GM12878 (cell line): ENCODE results near the gene COL4A2. TPM values are rescaled to one million over a fixed set of nuclear protein-coding genes. Genes with fewer than 3 reads are reported as not detected.

Source experiments
- ASH2L ChIP-seq: fragments of 300-600, 200-600 bp; sonication (generic); IDR thresholded peaks from 2 replicates; pipeline ENCODE4 v1.6.1; 2017; ENCODE audit warnings: low read depth, mild to moderate bottlenecking, borderline replicate concordance
- EP300 ChIP-seq, 2 experiments: fragments of 150-350 bp in 1 of 2; IDR thresholded peaks; 2 replicates each; pipeline ENCODE4 v1.6.1; 2011 to 2012; ENCODE audit warnings: low read depth in 2 of 2, low read length in 2 of 2, borderline replicate concordance in 1 of 2, improper control_type of control experiment in 1 of 2, inconsistent platforms in 1 of 2; ENCODE audit not compliant: control insufficient read depth in 1 of 2
- FOXK2 ChIP-seq: fragments of 450-650 bp; IDR thresholded peaks from 2 replicates; pipeline ENCODE4 v1.6.1; 2017; ENCODE audit warnings: mild to moderate bottlenecking, moderate library complexity
- HDAC6 ChIP-seq: fragments of 200-600 bp; sonication (generic); IDR thresholded peaks from one replicate; pipeline ENCODE4 v1.8.0; 2017; ENCODE audit warnings: antibody characterized with exemption; ENCODE audit not compliant: unreplicated experiment
- IKZF1 ChIP-seq: fragments of 450-650 bp; conservative IDR thresholded peaks from 2 replicates; pipeline ENCODE4 v1.6.1; 2017; ENCODE audit warnings: antibody characterized with exemption, mild to moderate bottlenecking
- JUNB ChIP-seq: IDR thresholded peaks from 2 replicates; pipeline ENCODE4 v1.6.1; 2016; ENCODE audit warnings: antibody characterized with exemption, mild to moderate bottlenecking
- NFXL1 ChIP-seq: fragments of 450-650 bp; IDR thresholded peaks from 2 replicates; pipeline ENCODE4 v1.6.1; 2017; ENCODE audit warnings: antibody characterized with exemption, mild to moderate bottlenecking, borderline replicate concordance
- NFYA ChIP-seq: IDR thresholded peaks from 2 replicates; pipeline ENCODE4 v1.6.1; 2011; ENCODE audit warnings: low read depth, mild to moderate bottlenecking, low read length, improper control_type of control experiment, borderline replicate concordance
- RB1 ChIP-seq: fragments of 450-650 bp; formaldehyde crosslinking; IDR thresholded peaks from 2 replicates; pipeline ENCODE4 v1.6.1; 2017; ENCODE audit warnings: mild to moderate bottlenecking, borderline replicate concordance
- SMAD5 ChIP-seq: IDR thresholded peaks from 2 replicates; pipeline ENCODE4 v1.6.1; 2016; ENCODE audit warnings: antibody characterized with exemption, low read depth
- SPI1 ChIP-seq: IDR thresholded peaks from 2 replicates; pipeline ENCODE4 v1.6.1; 2011; ENCODE audit warnings: low read depth, mild to moderate bottlenecking, low read length, moderate library complexity, borderline replicate concordance; ENCODE audit not compliant: insufficient read depth
- SUZ12 ChIP-seq: fragments of 200-600 bp; sonication (generic); IDR thresholded peaks from one replicate; pipeline ENCODE4 v1.6.1; 2018; ENCODE audit warnings: antibody characterized with exemption, mild to moderate bottlenecking; ENCODE audit not compliant: unreplicated experiment
- ZBTB33 ChIP-seq: fragments of 450-650 bp; IDR thresholded peaks from 2 replicates; pipeline ENCODE4 v1.6.1; 2017; ENCODE audit warnings: mild to moderate bottlenecking
- ZNF217 ChIP-seq: fragments of 450-650 bp; IDR thresholded peaks from 2 replicates; pipeline ENCODE4 v1.6.1; 2017; ENCODE audit warnings: antibody characterized with exemption, mild to moderate bottlenecking
- ZNF592 ChIP-seq: fragments of 450-650 bp; IDR thresholded peaks from 2 replicates; pipeline ENCODE4 v1.6.1; 2017; ENCODE audit warnings: mild to moderate bottlenecking, moderate library complexity
- polyA plus RNA-seq, 11 experiments: library from polyadenylated mRNA; depleted of rRNA in 4 of 11; unstranded in 6 of 11; stranded (reverse) in 5 of 11; fragments of >200 nt; fragmentation: Nextera tagmentation in 4 of 11; fragmentation: Illumina TruSeq in 1 of 11; extraction: Ambion mirVana in 4 of 11; extraction: Trizol in 1 of 11; gene quantifications; 1 replicate in 1 of 11; 2 replicates in 10 of 11; pipeline versions ENCODE4 v1.2.1 to v1.2.3, GENCODE V29; 2011 to 2016; ENCODE audit warnings: inconsistent platforms in 2 of 11, missing spikeins in 2 of 11, low read depth in 1 of 11
- total RNA-seq, 4 experiments: library from RNA; depleted of rRNA in 3 of 4; stranded (reverse); fragments of >200 nt in 3 of 4; fragmentation: Illumina TruSeq in 1 of 4; extraction: Trizol in 1 of 4; gene quantifications; 2 replicates each; pipeline versions ENCODE4 v1.2.1 to v1.2.3, GENCODE V29; 2013 to 2021
- TF ChIP-seq, protein P1 (sequence below): fragments of 450-650 bp; IDR thresholded peaks from 2 replicates; pipeline ENCODE4 v1.6.1; 2017; ENCODE audit warnings: mild to moderate bottlenecking, moderate library complexity

Gene COL4A2
- total and polyA plus RNA-seq, 10 of the 15 experiments (the other 5 are each of a cell fraction or from before 2014, with no cell fraction given) = 0.16 to 1.6 (median 0.62) TPM; not detected in 3

DNA sequence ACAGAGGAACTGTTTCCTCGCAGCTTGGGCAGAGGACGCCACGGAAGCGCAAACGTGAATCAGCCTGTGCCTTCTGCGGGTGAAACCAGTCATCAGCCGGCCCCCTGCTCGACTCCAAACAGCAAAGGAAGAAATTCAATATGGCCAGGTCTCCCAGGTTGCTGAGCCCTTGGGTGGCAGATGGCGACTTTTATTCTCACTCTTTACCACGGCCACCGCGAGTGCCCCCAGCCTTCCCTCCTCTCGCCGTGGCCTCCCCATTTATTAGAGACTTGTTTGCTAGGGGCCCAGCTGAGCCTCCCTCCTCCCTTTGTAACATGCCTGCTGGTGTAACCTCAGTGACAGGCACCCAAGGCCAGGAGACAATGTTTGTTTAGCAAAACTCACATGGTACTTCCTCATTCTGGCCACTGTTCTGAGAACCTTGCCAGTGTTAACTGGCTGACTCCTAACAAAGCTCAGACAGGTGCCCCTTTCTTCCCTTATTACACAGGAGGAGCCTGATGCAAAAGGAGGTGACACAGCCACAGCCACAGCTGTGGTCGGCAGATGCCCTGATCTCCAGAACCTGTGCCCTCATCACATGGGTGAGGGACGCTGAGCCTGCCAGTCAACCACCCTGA lies 248.6 kb downstream of the COL4A2 start (continued):
- TF ChIP-seq SPI1 (peak; percentile 60; the same call in 1 of the 2 replicates), NFYA (no peak), ZNF217 (no peak), ASH2L (no peak), JUNB (no peak), SUZ12 (no peak), NFXL1 (no peak), RB1 (no peak), FOXK2 (no peak), SMAD5 (no peak), HDAC6 (no peak), EP300 (IDR thresholded peaks at IDR 0.05; ENCODE audit: borderline replicate concordance in 1 of 2, control insufficient read depth in 1 of 2, low read depth in 2 of 2, low read length in 2 of 2) (no peak), ZNF592 (no peak), IKZF1 (peak; percentile 47), ZBTB33 (peak; percentile 91)
- TF ChIP-seq, protein P1, sequence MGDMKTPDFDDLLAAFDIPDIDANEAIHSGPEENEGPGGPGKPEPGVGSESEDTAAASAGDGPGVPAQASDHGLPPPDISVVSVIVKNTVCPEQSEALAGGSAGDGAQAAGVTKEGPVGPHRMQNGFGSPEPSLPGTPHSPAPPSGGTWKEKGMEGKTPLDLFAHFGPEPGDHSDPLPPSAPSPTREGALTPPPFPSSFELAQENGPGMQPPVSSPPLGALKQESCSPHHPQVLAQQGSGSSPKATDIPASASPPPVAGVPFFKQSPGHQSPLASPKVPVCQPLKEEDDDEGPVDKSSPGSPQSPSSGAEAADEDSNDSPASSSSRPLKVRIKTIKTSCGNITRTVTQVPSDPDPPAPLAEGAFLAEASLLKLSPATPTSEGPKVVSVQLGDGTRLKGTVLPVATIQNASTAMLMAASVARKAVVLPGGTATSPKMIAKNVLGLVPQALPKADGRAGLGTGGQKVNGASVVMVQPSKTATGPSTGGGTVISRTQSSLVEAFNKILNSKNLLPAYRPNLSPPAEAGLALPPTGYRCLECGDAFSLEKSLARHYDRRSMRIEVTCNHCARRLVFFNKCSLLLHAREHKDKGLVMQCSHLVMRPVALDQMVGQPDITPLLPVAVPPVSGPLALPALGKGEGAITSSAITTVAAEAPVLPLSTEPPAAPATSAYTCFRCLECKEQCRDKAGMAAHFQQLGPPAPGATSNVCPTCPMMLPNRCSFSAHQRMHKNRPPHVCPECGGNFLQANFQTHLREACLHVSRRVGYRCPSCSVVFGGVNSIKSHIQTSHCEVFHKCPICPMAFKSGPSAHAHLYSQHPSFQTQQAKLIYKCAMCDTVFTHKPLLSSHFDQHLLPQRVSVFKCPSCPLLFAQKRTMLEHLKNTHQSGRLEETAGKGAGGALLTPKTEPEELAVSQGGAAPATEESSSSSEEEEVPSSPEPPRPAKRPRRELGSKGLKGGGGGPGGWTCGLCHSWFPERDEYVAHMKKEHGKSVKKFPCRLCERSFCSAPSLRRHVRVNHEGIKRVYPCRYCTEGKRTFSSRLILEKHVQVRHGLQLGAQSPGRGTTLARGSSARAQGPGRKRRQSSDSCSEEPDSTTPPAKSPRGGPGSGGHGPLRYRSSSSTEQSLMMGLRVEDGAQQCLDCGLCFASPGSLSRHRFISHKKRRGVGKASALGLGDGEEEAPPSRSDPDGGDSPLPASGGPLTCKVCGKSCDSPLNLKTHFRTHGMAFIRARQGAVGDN = no peak
